ENCODE measurements around the gene C20orf144.

- TF ChIP-seq TAF1 (IDR thresholded peaks at IDR 0.05; ENCODE audit: borderline replicate concordance, insufficient read depth, low read length) (no peak), SIN3A (IDR thresholded peaks at IDR 0.05; ENCODE audit: borderline replicate concordance, insufficient read depth, low read length) (no peak), POLR2AphosphoS5 (IDR thresholded peaks at IDR 0.05; ENCODE audit: low read depth, low read length) (no peak), REST (IDR thresholded peaks at IDR 0.05; ENCODE audit: insufficient read depth in 1 of 2, low read depth in 2 of 2, low read length in 2 of 2) (no peak)
Measured at GRCh38 chr20:33672426-33673113, 10.4 kb downstream of the C20orf144 start.

Measured in PFSK-1 (cell line).